HepG2 (cell line): ENCODE measurements around the gene DNAJC5. TPM values are rescaled to one million over a fixed set of nuclear protein-coding genes. Genes with fewer than 3 reads are reported as not detected.
A peak's percentile ranks its signal among the peaks of the same experiment; 100 is the strongest.

Source experiments
- CBFB ChIP-seq: sonication (generic); formaldehyde crosslinking; IDR thresholded peaks from 2 replicates; pipeline ENCODE4 v1.4.0; 2020; ENCODE audit warnings: missing genetic modification reagents
- CHCHD3 ChIP-seq: sonication (generic); formaldehyde crosslinking; IDR thresholded peaks from 2 replicates; pipeline ENCODE4 v1.8.0; 2022; ENCODE audit warnings: mild to moderate bottlenecking, missing genetic modification reagents, moderate library complexity
- ELF1 ChIP-seq: sonication (generic); formaldehyde crosslinking; IDR thresholded peaks from 2 replicates; pipeline ENCODE4 v1.4.0; 2020; ENCODE audit warnings: missing genetic modification reagents
- ETV5 ChIP-seq: IDR thresholded peaks from 2 replicates; pipeline ENCODE4 v1.6.1; 2018; ENCODE audit warnings: missing biosample characterization, missing genetic modification reagents, inconsistent platforms, borderline replicate concordance
- GLI4 ChIP-seq: sonication (generic); formaldehyde crosslinking; IDR thresholded peaks from 2 replicates; pipeline ENCODE4 v1.5.1; 2020; ENCODE audit warnings: missing genetic modification reagents, mild to moderate bottlenecking, moderate library complexity, borderline replicate concordance
- ISX ChIP-seq: sonication (generic); formaldehyde crosslinking; conservative IDR thresholded peaks from 2 replicates; pipeline ENCODE4 v1.5.0; 2020; ENCODE audit warnings: missing genetic modification reagents
- JUN ChIP-seq: sonication (generic); formaldehyde crosslinking; IDR thresholded peaks from 2 replicates; pipeline ENCODE4 v1.4.0; 2020; ENCODE audit warnings: mild to moderate bottlenecking, missing genetic modification reagents
- KAT8 ChIP-seq: IDR thresholded peaks from 2 replicates; pipeline ENCODE4 v1.6.1; 2016; ENCODE audit warnings: missing genetic modification reagents, missing compliant biosample characterization
- MEIS2 ChIP-seq: sonication (generic); formaldehyde crosslinking; IDR thresholded peaks from 2 replicates; pipeline ENCODE4 v1.9.0; 2021; ENCODE audit warnings: mild to moderate bottlenecking, missing genetic modification reagents
- NCOA2 ChIP-seq: sonication (generic); formaldehyde crosslinking; IDR thresholded peaks from 2 replicates; pipeline ENCODE4 v1.8.0; 2022; ENCODE audit warnings: inconsistent platforms
- PCBP1 ChIP-seq: fragments of 200-400 bp; formaldehyde crosslinking; IDR thresholded peaks from 2 replicates; pipeline ENCODE4 v1.6.1; 2017; ENCODE audit warnings: mild to moderate bottlenecking, low read depth, low read length, borderline replicate concordance
- RBAK ChIP-seq: sonication (generic); formaldehyde crosslinking; IDR thresholded peaks from 2 replicates; pipeline ENCODE4 v1.5.1; 2020; ENCODE audit warnings: mild to moderate bottlenecking, missing genetic modification reagents
- SMC3 ChIP-seq: IDR thresholded peaks from 2 replicates; pipeline ENCODE4 v1.6.1; 2011; ENCODE audit warnings: low read length, improper control_type of control experiment
- TRIM24 ChIP-seq: sonication (generic); formaldehyde crosslinking; IDR thresholded peaks from 2 replicates; pipeline ENCODE4 v1.8.0; 2022; ENCODE audit warnings: mild to moderate bottlenecking, missing genetic modification reagents
- ZBTB42 ChIP-seq: sonication (generic); formaldehyde crosslinking; IDR thresholded peaks from 2 replicates; pipeline ENCODE4 v1.5.0; 2020; ENCODE audit warnings: mild to moderate bottlenecking, missing genetic modification reagents
- ZNF10 ChIP-seq: sonication (generic); formaldehyde crosslinking; IDR thresholded peaks from 2 replicates; pipeline ENCODE4 v1.4.0; 2020; ENCODE audit warnings: mild to moderate bottlenecking, low read depth, missing genetic modification reagents, borderline replicate concordance
- ZNF180 ChIP-seq: sonication (generic); formaldehyde crosslinking; IDR thresholded peaks from 2 replicates; pipeline ENCODE4 v1.4.0; 2020; ENCODE audit warnings: low read depth, missing genetic modification reagents, borderline replicate concordance
- ZNF333 ChIP-seq: sonication (generic); formaldehyde crosslinking; IDR thresholded peaks from 2 replicates; pipeline ENCODE4 v1.4.0; 2020; ENCODE audit warnings: mild to moderate bottlenecking, missing genetic modification reagents, borderline replicate concordance
- polyA plus RNA-seq, 8 experiments: library from polyadenylated mRNA; depleted of rRNA in 3 of 8; stranded (reverse) in 7 of 8; unstranded in 1 of 8; fragments of >200 nt; fragmentation: Illumina TruSeq in 4 of 8; extraction: Trizol in 4 of 8; gene quantifications; 2 replicates each; pipeline versions ENCODE4 v1.2.1 to v1.2.3, GENCODE V29; 2011 to 2016; ENCODE audit warnings: low read depth in 4 of 8, missing spikeins in 1 of 8, mixed read lengths in 1 of 8; ENCODE audit not compliant: insufficient read depth in 1 of 8
- total RNA-seq, 5 experiments: library from RNA; depleted of rRNA; stranded (reverse); fragments of >200 nt; fragmentation: Illumina TruSeq; extraction: Trizol; gene quantifications; 2 replicates each; pipeline ENCODE4 v1.2.3, GENCODE V29; 2016; ENCODE audit warnings: low read depth in 1 of 5
- TF ChIP-seq, protein P1 (sequence below): sonication (generic); formaldehyde crosslinking; IDR thresholded peaks from 2 replicates; pipeline ENCODE4 v1.4.0; 2020; ENCODE audit warnings: missing genetic modification reagents
- TF ChIP-seq, protein P2 (sequence below): sonication (generic); formaldehyde crosslinking; IDR thresholded peaks from 2 replicates; pipeline ENCODE4 v1.8.1; 2023; ENCODE audit warnings: missing genetic modification reagents, mild to moderate bottlenecking, borderline replicate concordance
- TF ChIP-seq, protein P3 (sequence below): sonication (generic); formaldehyde crosslinking; IDR thresholded peaks from 2 replicates; pipeline ENCODE4 v1.8.1; 2022; ENCODE audit warnings: mild to moderate bottlenecking, missing genetic modification reagents
- TF ChIP-seq, protein P4 (sequence below): IDR thresholded peaks from 2 replicates; pipeline ENCODE4 v1.6.1; 2016; ENCODE audit warnings: mild to moderate bottlenecking

DNAJC5 gene
- total and polyA plus RNA-seq, 2 of the 13 experiments (the other 11 are each of a cell fraction or from before 2014, with no cell fraction given), result 42.8 to 64.5 TPM

DNA sequence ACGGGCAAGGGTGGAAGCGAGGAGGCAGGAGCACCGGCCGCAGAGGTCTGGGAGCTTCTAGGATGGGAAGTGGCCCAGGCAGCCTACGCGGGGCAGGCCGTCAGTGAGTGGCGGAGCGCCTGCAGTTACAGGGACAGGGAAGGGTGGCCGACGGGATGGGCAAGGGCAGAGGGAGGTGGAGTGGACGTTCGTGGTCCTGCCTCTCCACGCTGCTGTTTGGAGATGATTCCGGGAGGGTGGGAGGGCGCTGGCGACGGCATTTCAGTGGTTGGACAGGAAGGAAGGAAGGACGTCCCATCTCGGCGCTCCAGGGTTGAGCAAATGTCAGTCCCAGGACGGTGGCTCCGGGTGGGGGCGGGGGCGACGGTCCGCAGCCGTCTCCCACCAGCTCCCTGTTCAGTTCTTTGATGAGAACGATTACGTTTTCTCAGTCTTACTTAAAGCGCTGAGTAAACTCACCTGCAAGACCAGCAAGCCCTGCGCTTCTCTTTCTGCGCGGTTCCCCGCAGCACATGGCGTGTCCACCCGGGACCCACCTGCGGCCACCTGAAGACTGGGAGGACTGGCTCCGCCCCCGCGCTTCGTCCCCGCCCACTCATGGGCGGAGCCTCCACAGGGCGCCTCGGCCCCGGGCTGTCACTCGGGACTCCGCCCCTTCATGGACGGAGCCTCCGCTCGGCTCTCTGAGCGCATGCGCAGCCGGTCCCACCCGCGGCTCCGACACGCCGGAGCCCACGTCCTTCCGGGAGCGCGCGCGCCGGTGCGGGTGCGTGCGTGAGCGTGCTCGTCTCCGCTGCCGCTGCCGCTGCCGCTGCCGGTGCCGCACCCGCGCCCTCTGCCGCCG is at the start of gene DNAJC5 (continued):
- TF ChIP-seq ETV5 (CRISPR knock-in tag), result peak; percentile 68
- 0 out of 2 replicates have a peak, but pooled peaks have one; percentile 1 for TF ChIP-seq TRIM24
- peak; percentile 65; the same call in 1 of the 2 replicates for TF ChIP-seq KAT8 (CRISPR knock-in tag)
- TF ChIP-seq ZNF10 (CRISPR knock-in tag), result no peak
- TF ChIP-seq, protein P1, sequence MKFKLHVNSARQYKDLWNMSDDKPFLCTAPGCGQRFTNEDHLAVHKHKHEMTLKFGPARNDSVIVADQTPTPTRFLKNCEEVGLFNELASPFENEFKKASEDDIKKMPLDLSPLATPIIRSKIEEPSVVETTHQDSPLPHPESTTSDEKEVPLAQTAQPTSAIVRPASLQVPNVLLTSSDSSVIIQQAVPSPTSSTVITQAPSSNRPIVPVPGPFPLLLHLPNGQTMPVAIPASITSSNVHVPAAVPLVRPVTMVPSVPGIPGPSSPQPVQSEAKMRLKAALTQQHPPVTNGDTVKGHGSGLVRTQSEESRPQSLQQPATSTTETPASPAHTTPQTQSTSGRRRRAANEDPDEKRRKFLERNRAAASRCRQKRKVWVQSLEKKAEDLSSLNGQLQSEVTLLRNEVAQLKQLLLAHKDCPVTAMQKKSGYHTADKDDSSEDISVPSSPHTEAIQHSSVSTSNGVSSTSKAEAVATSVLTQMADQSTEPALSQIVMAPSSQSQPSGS (CRISPR knock-in tag), result peak; percentile 64; the same call in 1 of the 2 replicates
- TF ChIP-seq ELF1 (CRISPR knock-in tag), result peak; percentile 77
- TF ChIP-seq MEIS2 (CRISPR knock-in tag), result peak; percentile 71; the same call in 1 of the 2 replicates
- TF ChIP-seq NCOA2 (CRISPR knock-in tag), result peak; percentile 41; the same call in 1 of the 2 replicates
- no peak for TF ChIP-seq JUN (CRISPR knock-in tag)
- no peak for TF ChIP-seq ISX (CRISPR knock-in tag)
- TF ChIP-seq, protein P2, sequence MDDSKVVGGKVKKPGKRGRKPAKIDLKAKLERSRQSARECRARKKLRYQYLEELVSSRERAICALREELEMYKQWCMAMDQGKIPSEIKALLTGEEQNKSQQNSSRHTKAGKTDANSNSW (CRISPR knock-in tag), result no peak; the same call in 1 of the 2 replicates
- TF ChIP-seq RBAK (CRISPR knock-in tag), result no peak
- no peak; the same call in 1 of the 2 replicates for TF ChIP-seq CHCHD3 (CRISPR knock-in tag)
- no peak for TF ChIP-seq ZBTB42 (CRISPR knock-in tag)
- TF ChIP-seq, protein P3, sequence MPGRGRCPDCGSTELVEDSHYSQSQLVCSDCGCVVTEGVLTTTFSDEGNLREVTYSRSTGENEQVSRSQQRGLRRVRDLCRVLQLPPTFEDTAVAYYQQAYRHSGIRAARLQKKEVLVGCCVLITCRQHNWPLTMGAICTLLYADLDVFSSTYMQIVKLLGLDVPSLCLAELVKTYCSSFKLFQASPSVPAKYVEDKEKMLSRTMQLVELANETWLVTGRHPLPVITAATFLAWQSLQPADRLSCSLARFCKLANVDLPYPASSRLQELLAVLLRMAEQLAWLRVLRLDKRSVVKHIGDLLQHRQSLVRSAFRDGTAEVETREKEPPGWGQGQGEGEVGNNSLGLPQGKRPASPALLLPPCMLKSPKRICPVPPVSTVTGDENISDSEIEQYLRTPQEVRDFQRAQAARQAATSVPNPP (CRISPR knock-in tag), result peak; percentile 73; the same call in 1 of the 2 replicates
- no peak for TF ChIP-seq ZNF180 (CRISPR knock-in tag)
- TF ChIP-seq PCBP1, result 0 out of 2 replicates have a peak, but pooled peaks have one; percentile 24
- no peak for TF ChIP-seq SMC3
- TF ChIP-seq, protein P4, sequence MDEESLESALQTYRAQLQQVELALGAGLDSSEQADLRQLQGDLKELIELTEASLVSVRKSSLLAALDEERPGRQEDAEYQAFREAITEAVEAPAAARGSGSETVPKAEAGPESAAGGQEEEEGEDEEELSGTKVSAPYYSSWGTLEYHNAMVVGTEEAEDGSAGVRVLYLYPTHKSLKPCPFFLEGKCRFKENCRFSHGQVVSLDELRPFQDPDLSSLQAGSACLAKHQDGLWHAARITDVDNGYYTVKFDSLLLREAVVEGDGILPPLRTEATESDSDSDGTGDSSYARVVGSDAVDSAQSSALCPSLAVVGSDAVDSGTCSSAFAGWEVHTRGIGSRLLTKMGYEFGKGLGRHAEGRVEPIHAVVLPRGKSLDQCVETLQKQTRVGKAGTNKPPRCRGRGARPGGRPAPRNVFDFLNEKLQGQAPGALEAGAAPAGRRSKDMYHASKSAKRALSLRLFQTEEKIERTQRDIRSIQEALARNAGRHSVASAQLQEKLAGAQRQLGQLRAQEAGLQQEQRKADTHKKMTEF (CRISPR knock-in tag), result peak; percentile 95
- TF ChIP-seq GLI4 (CRISPR knock-in tag), result no peak
- peak; percentile 7; the same call in 1 of the 2 replicates for TF ChIP-seq ZNF333 (CRISPR knock-in tag)
- TF ChIP-seq CBFB, result peak; percentile 76
